ENCODE results near the gene ARHGEF6. TPM values are rescaled to one million over a fixed set of nuclear protein-coding genes. Genes with fewer than 3 reads are reported as not detected.

ARHGEF6 gene
- total RNA-seq, 1 donor from 2014 or later = 8.7 TPM

GRCh38 chrX:136665258-136665900 is 115.4 kb downstream of the ARHGEF6 start:
- TF ChIP-seq CTCF (IDR thresholded peaks at IDR 0.05) = no peak
- no peaks in the 10 kb centered on the region for H3K27me3 Mint-ChIP-seq (ENCODE audit: unreplicated experiment)
- no peak overlapping the region for H3K4me3 Mint-ChIP-seq (ENCODE audit: unreplicated experiment)
- peaks cover 3% of the 10 kb centered on the region for H3K36me3 Mint-ChIP-seq (ENCODE audit: unreplicated experiment)
- H3K9me3 Mint-ChIP-seq (ENCODE audit: unreplicated experiment) = peaks cover 13% of the 10 kb centered on the region
- no peak overlapping the region for H3K27ac Mint-ChIP-seq (ENCODE audit: unreplicated experiment)
- no peaks in the 10 kb centered on the region for H3K4me1 Mint-ChIP-seq (ENCODE audit: unreplicated experiment)
- DNase-seq (ENCODE audit: extremely low spot score, unreplicated experiment) = no peak

GRCh38 chrX:136662976-136663375 is 117.8 kb downstream of the ARHGEF6 start:
- DNase-seq (ENCODE audit: extremely low spot score, unreplicated experiment) = no peak
- Mint-ChIP-seq H3K4me3 (ENCODE audit: unreplicated experiment) (no peak overlapping the region), H3K27ac (ENCODE audit: unreplicated experiment) (no peak overlapping the region), H3K4me1 (ENCODE audit: unreplicated experiment) (no peaks in the 10 kb centered on the region), H3K27me3 (ENCODE audit: unreplicated experiment) (no peaks in the 10 kb centered on the region), H3K36me3 (ENCODE audit: unreplicated experiment) (no peaks in the 10 kb centered on the region), H3K9me3 (ENCODE audit: unreplicated experiment) (peaks cover 23% of the 10 kb centered on the region)
- no peak for TF ChIP-seq CTCF (IDR thresholded peaks at IDR 0.05)

GRCh38 chrX:136662104-136662503 is 118.6 kb downstream of the ARHGEF6 start:
- no peak for DNase-seq (ENCODE audit: extremely low spot score, unreplicated experiment)
- H3K4me3 Mint-ChIP-seq (ENCODE audit: unreplicated experiment) = no peak overlapping the region
- no peak for TF ChIP-seq CTCF (IDR thresholded peaks at IDR 0.05)

GRCh38 chrX:136660896-136661295 is 119.8 kb downstream of the ARHGEF6 start:
- Mint-ChIP-seq H3K4me3 (ENCODE audit: unreplicated experiment) (no peak overlapping the region), H3K4me1 (ENCODE audit: unreplicated experiment) (no peaks in the 10 kb centered on the region), H3K27ac (ENCODE audit: unreplicated experiment) (no peak overlapping the region), H3K27me3 (ENCODE audit: unreplicated experiment) (no peaks in the 10 kb centered on the region), H3K9me3 (ENCODE audit: unreplicated experiment) (peaks cover 25% of the 10 kb centered on the region), H3K36me3 (ENCODE audit: unreplicated experiment) (no peaks in the 10 kb centered on the region)
- DNase-seq (ENCODE audit: extremely low spot score, unreplicated experiment) = no peak
- no peak for TF ChIP-seq CTCF (IDR thresholded peaks at IDR 0.05)

More at GRCh38 chrX:136662104-136662503, 118.6 kb downstream of the ARHGEF6 start:
- no peaks in the 10 kb centered on the region for H3K4me1 Mint-ChIP-seq (ENCODE audit: unreplicated experiment)
- no peak overlapping the region for H3K27ac Mint-ChIP-seq (ENCODE audit: unreplicated experiment)
- peaks cover 25% of the 10 kb centered on the region for H3K9me3 Mint-ChIP-seq (ENCODE audit: unreplicated experiment)
- no peaks in the 10 kb centered on the region for H3K36me3 Mint-ChIP-seq (ENCODE audit: unreplicated experiment)
- no peaks in the 10 kb centered on the region for H3K27me3 Mint-ChIP-seq (ENCODE audit: unreplicated experiment)

- TF ChIP-seq CTCF (IDR thresholded peaks at IDR 0.05) = no peak
- Mint-ChIP-seq H3K27ac (ENCODE audit: unreplicated experiment) (no peak overlapping the region), H3K27me3 (ENCODE audit: unreplicated experiment) (no peaks in the 10 kb centered on the region), H3K36me3 (ENCODE audit: unreplicated experiment) (no peaks in the 10 kb centered on the region), H3K9me3 (ENCODE audit: unreplicated experiment) (peaks cover 22% of the 10 kb centered on the region), H3K4me1 (ENCODE audit: unreplicated experiment) (no peaks in the 10 kb centered on the region), H3K4me3 (ENCODE audit: unreplicated experiment) (no peak overlapping the region)
- DNase-seq (ENCODE audit: extremely low spot score, unreplicated experiment) = peak; percentile 38
Observed at GRCh38 chrX:136659174-136659573, 121.6 kb downstream of the ARHGEF6 start.
